Fibroblast of skin of abdomen (primary cell): Measurements from ENCODE around the gene PLEKHJ1. TPM values are rescaled to one million over a fixed set of nuclear protein-coding genes. Genes with fewer than 3 reads are reported as not detected.
"Not testable (repeated sequence)": the region's sequence is repeated elsewhere in the genome, so short reads cannot be mapped to it uniquely, and the experiment has no call there.

Experiments
- DNase-seq: peaks from one replicate; pipeline ENCODE4 v3.0.0-alpha.2; 2013
- polyA plus RNA-seq, 2 experiments: library from polyadenylated mRNA; unstranded; fragments of 120-200 nt; gene quantifications; one replicate each; pipeline ENCODE4 v1.2.1, GENCODE V29; 2013; ENCODE audit not compliant: insufficient read length in 2 of 2

Gene PLEKHJ1
- polyA plus RNA-seq (2013, experiment 1 of 2; ENCODE audit: insufficient read length) = 56.4 TPM
- polyA plus RNA-seq (2013, experiment 2 of 2; ENCODE audit: insufficient read length) = 59.4 TPM

GRCh38 chr19:2236314-2237050 is at the start of gene PLEKHJ1, which contains the start of gene SF3A2:
TSS of gene PLEKHJ1 (minus strand) at chr19:2236329. CDS start at chr19:2236248, 81 bp downstream.
TSS of gene SF3A2 (plus strand) at chr19:2236824. CDS start at chr19:2243419, 6,595 bp downstream.
- peak; percentile 97 for DNase-seq

- DNase-seq = no peak
These were observed 47.8 kb upstream of the PLEKHJ1 start for GRCh38 chr19:2283835-2284507.

- no peak for DNase-seq
These were observed 46.7 kb upstream of the PLEKHJ1 start for GRCh38 chr19:2282862-2283237.

- peak; percentile 50 for DNase-seq
These were observed 46.1 kb upstream of the PLEKHJ1 start, which contains the start of gene PEAK3 for GRCh38 chr19:2282062-2282861. TSS of gene PEAK3 (minus strand) at chr19:2282175. CDS start at chr19:2280931, 1,244 bp downstream.

- DNase-seq = not testable (repeated sequence)
These were observed 45.3 kb upstream of the PLEKHJ1 start for GRCh38 chr19:2281265-2282061.

- no peak for DNase-seq
These were observed 44.6 kb upstream of the PLEKHJ1 start for GRCh38 chr19:2280633-2281264.

GRCh38 chr19:2278459-2279158 is 42.5 kb upstream of the PLEKHJ1 start:
- DNase-seq = no peak

- no peak for DNase-seq
These were observed 41.0 kb upstream of the PLEKHJ1 start for GRCh38 chr19:2277138-2277537.

- DNase-seq = no peak
These were observed 40.4 kb upstream of the PLEKHJ1 start for GRCh38 chr19:2276429-2276986.

- no peak for DNase-seq
These were observed 39.7 kb upstream of the PLEKHJ1 start for GRCh38 chr19:2275588-2276428.

- peak; percentile 69 for DNase-seq
These were observed 38.9 kb upstream of the PLEKHJ1 start for GRCh38 chr19:2274931-2275535.

- no peak for DNase-seq
These were observed 38.1 kb upstream of the PLEKHJ1 start for GRCh38 chr19:2274185-2274711.

- DNase-seq = peak; percentile 72
These were observed 37.4 kb upstream of the PLEKHJ1 start for GRCh38 chr19:2273356-2274184.

GRCh38 chr19:2271234-2272103 is 35.3 kb upstream of the PLEKHJ1 start:
- DNase-seq = peak; percentile 81

GRCh38 chr19:2270423-2271233 is 34.5 kb upstream of the PLEKHJ1 start:
- peak; percentile 84 for DNase-seq

GRCh38 chr19:2270157-2270422 is 34.0 kb upstream of the PLEKHJ1 start:
- DNase-seq = no peak
